Measurements from ENCODE around the gene PPP4C.

DNA sequence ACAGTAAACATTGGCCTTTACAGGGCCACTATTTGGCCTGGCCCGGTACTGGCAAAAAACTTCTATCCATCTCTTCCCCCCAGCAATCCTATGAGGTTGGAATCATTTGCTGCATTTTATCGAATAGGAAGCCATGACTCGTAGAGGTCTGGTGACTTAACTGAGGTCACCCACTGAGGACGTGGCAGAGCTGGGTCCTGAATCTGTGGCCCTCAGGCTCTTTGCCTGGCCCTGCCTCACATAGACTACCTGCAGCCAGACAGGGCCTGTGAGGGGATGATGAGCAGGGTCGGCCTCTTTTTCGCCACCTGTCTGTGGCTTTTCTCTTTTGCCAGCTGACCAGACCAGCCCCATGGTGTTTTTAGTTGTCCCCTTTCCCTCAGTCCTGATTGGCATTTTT, 1.9 kb downstream of the PPP4C start:
- TF ChIP-seq CTCF (IDR thresholded peaks at IDR 0.05), result no peak
- TF ChIP-seq POLR2A (IDR thresholded peaks at IDR 0.05), result no peak

All from adrenal gland (tissue), 5 donors.